Measurements from ENCODE around the gene HIGD2B.

The HIGD2B gene

GRCh38 chr15:72690938-72691337, 5.0 kb upstream of the HIGD2B start:
- no peak for TF ChIP-seq POLR2AphosphoS5 (IDR thresholded peaks at IDR 0.05; ENCODE audit: low read depth, low read length)
- no peak for TF ChIP-seq REST (IDR thresholded peaks at IDR 0.05; ENCODE audit: insufficient read depth in 1 of 2, low read depth in 2 of 2, low read length in 2 of 2)
- no peak for TF ChIP-seq TAF1 (IDR thresholded peaks at IDR 0.05; ENCODE audit: borderline replicate concordance, insufficient read depth, low read length)
- TF ChIP-seq SIN3A (IDR thresholded peaks at IDR 0.05; ENCODE audit: borderline replicate concordance, insufficient read depth, low read length) = no peak
- TF ChIP-seq FOXP2 (optimal IDR thresholded peaks at IDR 0.05; ENCODE audit: borderline replicate concordance, extremely low read depth, extremely low read length, insufficient read depth) = no peak

DNA sequence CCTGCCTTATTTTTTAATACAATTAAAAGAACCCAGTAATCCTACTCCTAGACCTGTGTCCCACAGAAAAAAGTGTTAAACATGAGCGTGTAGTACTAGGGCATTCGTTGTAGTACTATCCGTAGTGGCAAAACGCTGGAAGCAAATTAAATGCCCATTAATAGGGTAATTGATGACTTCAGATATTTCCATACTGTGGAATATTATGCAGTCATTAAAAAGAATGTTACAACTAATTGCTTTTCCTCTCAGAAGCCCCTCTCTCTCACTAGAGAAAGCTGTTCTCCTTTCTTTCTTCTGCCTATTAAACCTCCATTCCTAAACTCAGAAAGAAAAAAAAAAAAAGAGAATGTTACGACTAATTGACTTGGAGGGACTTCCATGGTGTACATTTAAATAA, 2.7 kb upstream of the HIGD2B start:
- TF ChIP-seq SIN3A (IDR thresholded peaks at IDR 0.05; ENCODE audit: borderline replicate concordance, insufficient read depth, low read length) = no peak
- no peak for TF ChIP-seq REST (IDR thresholded peaks at IDR 0.05; ENCODE audit: insufficient read depth in 1 of 2, low read depth in 2 of 2, low read length in 2 of 2)
- no peak for TF ChIP-seq POLR2AphosphoS5 (IDR thresholded peaks at IDR 0.05; ENCODE audit: low read depth, low read length)
- no peak for TF ChIP-seq FOXP2 (optimal IDR thresholded peaks at IDR 0.05; ENCODE audit: borderline replicate concordance, extremely low read depth, extremely low read length, insufficient read depth)
- no peak for TF ChIP-seq TAF1 (IDR thresholded peaks at IDR 0.05; ENCODE audit: borderline replicate concordance, insufficient read depth, low read length)

- TF ChIP-seq POLR2AphosphoS5 (IDR thresholded peaks at IDR 0.05; ENCODE audit: low read depth, low read length) (no peak), REST (IDR thresholded peaks at IDR 0.05; ENCODE audit: insufficient read depth in 1 of 2, low read depth in 2 of 2, low read length in 2 of 2) (no peak), SIN3A (IDR thresholded peaks at IDR 0.05; ENCODE audit: borderline replicate concordance, insufficient read depth, low read length) (no peak), FOXP2 (optimal IDR thresholded peaks at IDR 0.05; ENCODE audit: borderline replicate concordance, extremely low read depth, extremely low read length, insufficient read depth) (no peak), TAF1 (IDR thresholded peaks at IDR 0.05; ENCODE audit: borderline replicate concordance, insufficient read depth, low read length) (no peak)
Observed at GRCh38 chr15:72685301-72685924, 569 bp downstream of the HIGD2B start.

GRCh38 chr15:72682772-72683171, 3.2 kb downstream of the HIGD2B start:
- no peak for TF ChIP-seq REST (IDR thresholded peaks at IDR 0.05; ENCODE audit: insufficient read depth in 1 of 2, low read depth in 2 of 2, low read length in 2 of 2)
- TF ChIP-seq SIN3A (IDR thresholded peaks at IDR 0.05; ENCODE audit: borderline replicate concordance, insufficient read depth, low read length) = no peak
- TF ChIP-seq POLR2AphosphoS5 (IDR thresholded peaks at IDR 0.05; ENCODE audit: low read depth, low read length) = no peak
- no peak for TF ChIP-seq FOXP2 (optimal IDR thresholded peaks at IDR 0.05; ENCODE audit: borderline replicate concordance, extremely low read depth, extremely low read length, insufficient read depth)
- no peak for TF ChIP-seq TAF1 (IDR thresholded peaks at IDR 0.05; ENCODE audit: borderline replicate concordance, insufficient read depth, low read length)
